H1 (cell line): Measurements from ENCODE around the gene FARSB. TPM values are rescaled to one million over a fixed set of nuclear protein-coding genes. Genes with fewer than 3 reads are reported as not detected.
"Not testable (repeated sequence)": the region's sequence is repeated elsewhere in the genome, so short reads cannot be mapped to it uniquely, and the experiment has no call there.

ENCODE experiments used
- CTCF ChIA-PET: fragments of 300-600 bp; sonication (Branson Sonifier 250); formaldehyde crosslinking; loops from one replicate; lab custom pipeline; 2021; ENCODE audit not compliant: partially characterized antibody; lab: Charles Lee
- POLR2A ChIA-PET: fragments of 300-600 bp; sonication (Branson Sonifier 250); formaldehyde crosslinking; loops from one replicate; lab custom pipeline; 2021; ENCODE audit warnings: inconsistent platforms; ENCODE audit not compliant: partially characterized antibody; lab: Charles Lee
- DNase-seq, 2 experiments: peaks; one replicate each; pipeline versions ENCODE4 v3.0.0 to v3.0.0-alpha.2; 2010 to 2022; ENCODE audit warnings: low spot score in 2 of 2, low read depth in 1 of 2, mixed read lengths in 1 of 2
- FAIRE-seq: peaks from 2 replicates; lab custom pipeline; 2011; peaks lifted over from hg19 to GRCh38; lab: Jason Lieb, UNC
- H2AFZ ChIP-seq: 2 replicates; pipeline ENCODE4 v1.8.1; 2012; ENCODE audit warnings: low read length, inconsistent platforms
- H2AK5ac ChIP-seq: 2 replicates; pipeline ENCODE4 v1.6.1; 2013; ENCODE audit warnings: low read depth, low read length
- H2BK120ac ChIP-seq: replicated peaks from 2 replicates; pipeline ENCODE3; 2013; ENCODE audit warnings: low read depth, low read length, inconsistent platforms
- H2BK12ac ChIP-seq: 2 replicates; pipeline ENCODE4 v1.6.1; 2013; ENCODE audit warnings: low read depth, low read length
- H2BK15ac ChIP-seq: 2 replicates; pipeline ENCODE4 v1.6.1; 2013; ENCODE audit warnings: low read length
- H2BK20ac ChIP-seq: 2 replicates; pipeline ENCODE4 v1.6.1; 2013; ENCODE audit warnings: low read length
- H2BK5ac ChIP-seq: 2 replicates; pipeline ENCODE4 v1.6.1; 2013; ENCODE audit warnings: low read depth, low read length
- H3K14ac ChIP-seq: 2 replicates; pipeline ENCODE4 v1.6.1; 2013; ENCODE audit warnings: inconsistent platforms; ENCODE audit not compliant: insufficient read length
- H3K18ac ChIP-seq: 2 replicates; pipeline ENCODE4 v1.6.1; 2013; ENCODE audit warnings: low read length; ENCODE audit errors: extremely low read depth
- H3K23ac ChIP-seq: 2 replicates; pipeline ENCODE4 v1.6.1; 2013; ENCODE audit warnings: inconsistent platforms; ENCODE audit not compliant: insufficient read length
- H3K23me2 ChIP-seq: 2 replicates; pipeline ENCODE4 v1.6.1; 2013; ENCODE audit warnings: low read depth, low read length
- H3K27ac ChIP-seq: 2 replicates; pipeline ENCODE4 v1.6.1; 2011; ENCODE audit warnings: low read depth, low read length, inconsistent platforms
- H3K27me3 ChIP-seq, 4 experiments: replicated peaks in 1 of 4; 1 replicate in 1 of 4; 2 replicates in 3 of 4; pipeline versions ENCODE4 v1.6.1 to v1.8.1; 2011 to 2013; ENCODE audit warnings: low read length in 3 of 4, mild to moderate bottlenecking in 3 of 4, inconsistent platforms in 2 of 4, mixed read lengths in 2 of 4, moderate library complexity in 1 of 4; ENCODE audit not compliant: control insufficient read depth in 3 of 4, insufficient read depth in 3 of 4; ENCODE audit errors: extremely low read depth in 1 of 4
- H3K36me3 ChIP-seq, 4 experiments: 2 replicates each; pipeline versions ENCODE4 v1.6.1 to v1.8.1; 2011 to 2013; ENCODE audit warnings: mild to moderate bottlenecking in 4 of 4, low read length in 3 of 4, moderate library complexity in 2 of 4, control low read depth in 1 of 4, inconsistent platforms in 1 of 4; ENCODE audit not compliant: insufficient read depth in 4 of 4, control insufficient read depth in 2 of 4
- H3K4ac ChIP-seq: replicated peaks from 2 replicates; pipeline ENCODE3; 2013; ENCODE audit warnings: low read length, low read depth, mixed read lengths, inconsistent platforms; ENCODE audit not compliant: insufficient read length
- H3K4me1 ChIP-seq, 4 experiments: replicated peaks in 1 of 4; 1 replicate in 1 of 4; 2 replicates in 3 of 4; pipeline versions ENCODE4 v1.6.1 to v1.8.1; 2011 to 2013; ENCODE audit warnings: low read length in 3 of 4, inconsistent platforms in 2 of 4, mixed read lengths in 1 of 4; ENCODE audit not compliant: insufficient read depth in 4 of 4, control insufficient read depth in 3 of 4
- H3K4me2 ChIP-seq, 2 experiments: 2 replicates each; pipeline versions ENCODE4 v1.6.1 to v1.8.1; 2011 to 2013; ENCODE audit warnings: low read depth in 2 of 2, low read length in 2 of 2, control low read depth in 1 of 2, inconsistent platforms in 1 of 2, mild to moderate bottlenecking in 1 of 2; ENCODE audit not compliant: insufficient read depth in 1 of 2
- H3K4me3 ChIP-seq, 4 experiments: fragments of 200-600, 300-600 bp in 1 of 4; sonication (generic), shearing (Covaris generic), sonication (Bioruptor Twin) in 1 of 4; 2 replicates each; pipeline versions ENCODE4 v1.5.1 to v1.8.1; 2011 to 2016; ENCODE audit warnings: low read length in 4 of 4, low read depth in 3 of 4, control low read depth in 2 of 4, inconsistent platforms in 2 of 4, mild to moderate bottlenecking in 2 of 4, mixed read lengths in 1 of 4, moderate library complexity in 1 of 4; ENCODE audit not compliant: insufficient read depth in 2 of 4; ENCODE audit errors: extremely low read depth in 1 of 4
- H3K56ac ChIP-seq: replicated peaks from 2 replicates; pipeline ENCODE3; 2013; ENCODE audit warnings: low read depth, mild to moderate bottlenecking, mixed read lengths, low read length, inconsistent platforms; ENCODE audit not compliant: insufficient read length
- H3K79me1 ChIP-seq: 2 replicates; pipeline ENCODE4 v1.6.1; 2013; ENCODE audit warnings: low read depth, low read length, control low read depth
- H3K79me2 ChIP-seq, 2 experiments: 2 replicates each; pipeline versions ENCODE4 v1.6.1 to v1.8.1; 2012 to 2013; ENCODE audit warnings: low read length in 2 of 2, mild to moderate bottlenecking in 2 of 2, inconsistent platforms in 1 of 2; ENCODE audit not compliant: insufficient read depth in 2 of 2, control insufficient read depth in 1 of 2
- H3K9ac ChIP-seq, 4 experiments: replicated peaks in 1 of 4; 1 replicate in 1 of 4; 2 replicates in 3 of 4; pipeline versions ENCODE4 v1.6.1 to v1.8.1; 2011 to 2013; ENCODE audit warnings: low read depth in 3 of 4, low read length in 3 of 4, control low read depth in 2 of 4, mild to moderate bottlenecking in 2 of 4, moderate library complexity in 2 of 4, inconsistent platforms in 1 of 4; ENCODE audit errors: extremely low read depth in 1 of 4
- H3K9me3 ChIP-seq, 2 experiments: 2 replicates each; pipeline versions ENCODE4 v1.6.1 to v1.8.1; 2012 to 2013; ENCODE audit warnings: mild to moderate bottlenecking in 2 of 2, moderate library complexity in 2 of 2, control low read depth in 1 of 2, inconsistent platforms in 1 of 2, low read depth in 1 of 2, low read length in 1 of 2, mixed read lengths in 1 of 2; ENCODE audit not compliant: insufficient read depth in 2 of 2
- H4K20me1 ChIP-seq, 2 experiments: replicated peaks in 1 of 2; 2 replicates each; pipeline versions ENCODE3 to v1.8.1; 2011 to 2013; ENCODE audit warnings: inconsistent platforms in 2 of 2, low read length in 2 of 2, mild to moderate bottlenecking in 1 of 2; ENCODE audit not compliant: insufficient read depth in 2 of 2, control insufficient read depth in 1 of 2
- H4K5ac ChIP-seq: 2 replicates; pipeline ENCODE4 v1.6.1; 2013; ENCODE audit warnings: low read length, low read depth, mixed read lengths, inconsistent platforms; ENCODE audit not compliant: insufficient read length
- H4K8ac ChIP-seq: 2 replicates; pipeline ENCODE4 v1.8.0; 2013; ENCODE audit warnings: mild to moderate bottlenecking, moderate library complexity, low read length, inconsistent platforms; ENCODE audit not compliant: insufficient read depth; ENCODE audit errors: extremely low read depth
- H4K91ac ChIP-seq: replicated peaks from 2 replicates; pipeline ENCODE3; 2013; ENCODE audit warnings: low read length, mixed read lengths, inconsistent platforms; ENCODE audit not compliant: insufficient read length
- SP4 ChIP-seq: IDR thresholded peaks from 2 replicates; pipeline ENCODE4 v1.6.1; 2012; ENCODE audit warnings: low read length, inconsistent platforms
- TAF7 ChIP-seq: optimal IDR thresholded peaks from 2 replicates; pipeline ENCODE3; 2011; ENCODE audit warnings: low read depth, mild to moderate bottlenecking, inconsistent platforms, low read length, moderate library complexity, borderline replicate concordance
- WGBS, 2 experiments: shearing (Covaris generic) in 1 of 2; methylation state at CpG; one replicate each; pipeline versions ENCODE4 v1.1.6 to v1.1.7; 2013 to 2015; ENCODE audit warnings: low lambda C conversion rate in 2 of 2, mixed read lengths in 2 of 2, inconsistent platforms in 1 of 2, low coverage in 1 of 2, missing lambda C conversion rate in 1 of 2; ENCODE audit not compliant: insufficient replicate concordance in 2 of 2, insufficient coverage in 1 of 2, insufficient read length in 1 of 2; ENCODE audit errors: extremely low coverage in 1 of 2, missing lambda C conversion rate in 1 of 2; 5-methylcytosine and 5-hydroxymethylcytosine counted together
- polyA plus RNA-seq, 7 experiments: library from polyadenylated mRNA; depleted of rRNA in 3 of 7; stranded (reverse) in 5 of 7; unstranded in 2 of 7; fragments of >200 nt in 5 of 7; fragments of 200-250 nt in 2 of 7; gene quantifications; 1 replicate in 5 of 7; 2 replicates in 1 of 7; 4 replicates in 1 of 7; pipeline versions ENCODE4 v1.2.1 to v1.2.3, GENCODE V29; 2011 to 2013; ENCODE audit warnings: missing spikeins in 2 of 7, mixed read lengths in 2 of 7
- total RNA-seq: library from RNA; stranded (reverse); fragmentation: NEBNext Ultra II Directional; extraction: Animal tissue kit (Norgen Biotek cat#: 25700); gene quantifications from 2 replicates; pipeline ENCODE4 v1.2.1, GENCODE V29; 2021

FARSB gene
- total and polyA plus RNA-seq, 2 of the 8 experiments (the other 6 are each of a cell fraction or from before 2014, with no cell fraction given), result 21.0 to 37.9 TPM

DNA sequence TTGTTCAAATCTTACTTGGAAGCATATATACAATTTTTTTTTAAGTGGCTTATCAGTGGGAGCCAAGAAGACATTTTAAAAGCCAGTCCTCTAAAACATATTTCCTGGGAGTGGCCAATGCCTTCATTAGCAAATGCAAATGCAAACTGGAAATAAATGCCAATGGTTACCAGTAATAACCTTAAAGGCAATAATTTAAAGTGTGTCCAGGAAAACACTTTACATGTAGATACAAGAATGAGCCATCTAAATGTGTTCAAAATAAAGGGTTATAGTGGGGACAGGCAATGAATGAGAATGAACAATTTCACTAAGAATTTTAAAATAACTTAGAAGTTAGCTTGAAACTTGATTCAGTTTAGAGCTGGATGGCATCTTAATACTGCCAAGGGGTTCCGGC, 64.2 kb downstream of the FARSB start (continued):
- no peak for TF ChIP-seq TAF7
- TF ChIP-seq SP4, result no peak
- TF ChIP-seq, all 59 proteins: peak for 0

DNA sequence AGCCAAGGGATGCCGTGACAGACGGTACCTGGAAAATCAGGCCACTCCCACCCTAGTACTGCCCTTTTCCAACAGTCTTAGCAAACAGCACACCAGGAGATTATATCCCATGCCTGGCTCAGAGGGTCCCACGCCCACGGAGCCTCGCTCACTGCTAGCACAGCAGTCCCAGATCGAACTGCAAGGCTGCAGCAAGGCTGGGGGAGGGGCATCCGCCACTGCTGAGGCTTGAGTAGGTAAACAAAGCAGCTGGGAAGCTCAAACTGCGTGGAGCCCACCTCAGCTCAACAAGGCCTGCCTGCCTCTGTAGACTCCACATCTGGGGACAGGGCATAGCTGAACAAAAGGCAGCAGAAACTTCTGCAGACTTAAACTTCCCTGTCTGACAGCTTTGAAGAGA, 71.3 kb downstream of the FARSB start:
- H3K36me3 ChIP-seq, result peaks cover 0 to 21% (median 3%) of the 10 kb centered on the region in 4 experiments; a peak in 4 of 8 replicates
- CTCF ChIA-PET, result interaction anchor here (0.6 to 2.7 kb wide), 3 partner anchors 11 to 868 kb away, joined by 3 to 10 read pairs (median 4); no protein-coding TSS in a partner anchor
- H3K27ac ChIP-seq, H3K4me3 ChIP-seq, H3K14ac ChIP-seq, H3K4me2 ChIP-seq, H4K91ac ChIP-seq, H2BK20ac ChIP-seq, H2AK5ac ChIP-seq, DNase-seq, H3K23ac ChIP-seq, FAIRE-seq, POLR2A ChIA-PET, H4K8ac ChIP-seq, H3K4ac ChIP-seq, H3K23me2 ChIP-seq, H4K20me1 ChIP-seq, H2AFZ ChIP-seq, H3K56ac ChIP-seq, H3K79me1 ChIP-seq, H2BK120ac ChIP-seq, H4K5ac ChIP-seq, H3K79me2 ChIP-seq, H3K27me3 ChIP-seq, H3K18ac ChIP-seq, H3K9ac ChIP-seq, H3K9me3 ChIP-seq, H2BK12ac ChIP-seq, H2BK5ac ChIP-seq, H2BK15ac ChIP-seq, H3K4me1 ChIP-seq: not testable (repeated sequence)
- WGBS, 2 experiments, result 91% methylated on average over 8 of the region's 8 CpGs; no CpG with 5 or more reads in 1 of the 2 experiments
